Astrocyte (in vitro differentiated cells and primary cell): Measurements from ENCODE around the gene FXR2. TPM values are rescaled to one million over a fixed set of nuclear protein-coding genes. Genes with fewer than 3 reads are reported as not detected.

Experiments
- DNase-seq: peaks from one replicate; pipeline ENCODE4 v3.0.0-alpha.2; 2010; ENCODE audit warnings: low read depth
- FAIRE-seq: peaks from 2 replicates; lab custom pipeline; 2011; peaks lifted over from hg19 to GRCh38; lab: Jason Lieb, UNC
- H2AFZ ChIP-seq: 2 replicates; pipeline ENCODE4 v1.6.0; 2012; ENCODE audit warnings: low read depth, low read length, inconsistent platforms
- H3K27ac ChIP-seq: 2 replicates; pipeline ENCODE4 v1.5.1; 2011; ENCODE audit warnings: low read depth, low read length, inconsistent platforms
- H3K27me3 ChIP-seq: 2 replicates; pipeline ENCODE4 v1.6.0; 2011; ENCODE audit warnings: low read length, inconsistent platforms; ENCODE audit not compliant: insufficient read depth
- H3K36me3 ChIP-seq: 2 replicates; pipeline ENCODE4 v1.5.1; 2011; ENCODE audit warnings: low read length, inconsistent platforms; ENCODE audit not compliant: insufficient read depth
- H3K4me1 ChIP-seq: 2 replicates; pipeline ENCODE4 v1.5.1; 2011; ENCODE audit warnings: low read length, inconsistent platforms; ENCODE audit not compliant: insufficient read depth
- H3K4me2 ChIP-seq: 2 replicates; pipeline ENCODE4 v1.6.0; 2012; ENCODE audit warnings: low read length, inconsistent platforms
- H3K4me3 ChIP-seq: 2 replicates; pipeline ENCODE4 v1.5.1; 2011; ENCODE audit warnings: low read depth, mild to moderate bottlenecking, low read length, inconsistent platforms; ENCODE audit not compliant: insufficient read depth
- H3K79me2 ChIP-seq: 2 replicates; pipeline ENCODE4 v1.6.0; 2012; ENCODE audit warnings: mild to moderate bottlenecking, low read length, inconsistent platforms; ENCODE audit not compliant: insufficient read depth
- H3K9ac ChIP-seq: 2 replicates; pipeline ENCODE4 v1.6.0; 2012; ENCODE audit warnings: mild to moderate bottlenecking, low read length, inconsistent platforms
- H3K9me3 ChIP-seq: 2 replicates; pipeline ENCODE4 v1.5.1; 2012; ENCODE audit warnings: low read depth, mild to moderate bottlenecking, low read length, inconsistent platforms; ENCODE audit not compliant: insufficient read depth
- H4K20me1 ChIP-seq: 2 replicates; pipeline ENCODE4 v1.6.0; 2012; ENCODE audit warnings: low read length, inconsistent platforms; ENCODE audit not compliant: insufficient read depth
- H3K27ac Mint-ChIP-seq: one replicate; pipeline ENCODE4 v1.8.0; 2021; ENCODE audit warnings: mild to moderate bottlenecking, mixed read lengths; ENCODE audit not compliant: unreplicated experiment
- H3K27me3 Mint-ChIP-seq: one replicate; pipeline ENCODE4 v1.8.0; 2021; ENCODE audit warnings: low read depth, mixed read lengths; ENCODE audit not compliant: unreplicated experiment
- H3K36me3 Mint-ChIP-seq: one replicate; pipeline ENCODE4 v1.8.0; 2021; ENCODE audit warnings: low read depth, mixed read lengths; ENCODE audit not compliant: unreplicated experiment
- H3K4me1 Mint-ChIP-seq: one replicate; pipeline ENCODE4 v1.8.0; 2021; ENCODE audit warnings: low read depth, mixed read lengths; ENCODE audit not compliant: unreplicated experiment
- H3K4me3 Mint-ChIP-seq: one replicate; pipeline ENCODE4 v1.8.0; 2021; ENCODE audit warnings: mild to moderate bottlenecking, moderate library complexity, mixed read lengths; ENCODE audit not compliant: unreplicated experiment
- H3K9me3 Mint-ChIP-seq: one replicate; pipeline ENCODE4 v1.8.0; 2021; ENCODE audit warnings: mild to moderate bottlenecking, mixed read lengths; ENCODE audit not compliant: unreplicated experiment
- EZH2 ChIP-seq: IDR thresholded peaks from 2 replicates; pipeline ENCODE4 v1.6.1; 2012; ENCODE audit warnings: mild to moderate bottlenecking, low read length, inconsistent platforms; ENCODE audit not compliant: insufficient read depth
- total RNA-seq: library from RNA; stranded (reverse); gene quantifications from 2 replicates; pipeline ENCODE4 v1.2.1, GENCODE V29; 2021
- TF ChIP-seq, protein P1 (sequence below): IDR thresholded peaks from 2 replicates; pipeline ENCODE4 v1.5.1; 2011; ENCODE audit warnings: low read depth, mild to moderate bottlenecking, inconsistent platforms, low read length, moderate library complexity; ENCODE audit not compliant: insufficient read depth

The FXR2 gene
- total RNA-seq, 1 donor from 2014 or later: 60.2 TPM

DNA sequence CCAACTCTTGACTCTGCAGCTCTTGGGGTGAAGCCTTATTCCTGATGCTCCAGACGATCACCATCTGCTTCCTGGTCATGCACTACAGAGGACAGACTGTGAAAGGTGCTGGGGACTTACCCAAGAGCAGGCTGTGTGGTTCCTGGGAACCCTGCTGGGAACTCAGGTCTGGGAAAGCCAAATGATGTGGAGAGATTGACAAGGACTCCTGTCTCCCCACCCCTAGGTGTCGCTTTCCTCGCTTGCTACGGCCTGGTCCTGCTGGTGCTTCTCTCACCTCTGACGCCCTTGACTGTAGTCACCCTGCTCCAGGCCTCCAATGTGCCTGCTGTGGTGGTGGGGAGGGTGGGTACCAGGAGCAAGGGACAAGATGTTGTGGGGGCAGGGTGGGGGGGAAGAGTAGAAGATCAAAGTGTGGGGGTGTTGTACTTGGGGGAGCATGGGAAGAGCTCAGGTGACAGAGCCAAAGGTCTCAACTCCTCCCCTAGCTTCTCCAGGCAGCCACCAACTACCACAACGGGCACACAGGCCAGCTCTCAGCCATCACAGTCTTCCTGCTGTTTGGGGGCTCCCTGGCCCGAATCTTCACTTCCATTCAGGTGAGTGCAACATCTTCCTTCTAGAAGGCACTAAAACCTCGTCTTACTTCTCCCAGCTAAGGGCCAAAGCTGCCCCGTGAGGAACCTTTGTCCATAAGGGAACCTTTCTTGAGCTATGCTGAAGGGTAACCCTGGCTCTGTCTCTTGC, 27.9 kb downstream of the FXR2 start:
- Mint-ChIP-seq H3K27me3 (no peaks in the 10 kb centered on the region), H3K4me1 (peaks cover 47% of the 10 kb centered on the region), H3K4me3 (peak overlapping the region; percentile 75), H3K27ac (peak overlapping the region; percentile 94), H3K36me3 (peaks cover 12% of the 10 kb centered on the region), H3K9me3 (no peaks in the 10 kb centered on the region)
- Histone ChIP-seq H3K9me3 (no peaks in the 10 kb centered on the region), H3K4me2 (peak overlapping the region; percentile 81), H2AFZ (no peak overlapping the region), H4K20me1 (peaks cover 32% of the 10 kb centered on the region), H3K9ac (peak overlapping the region; percentile 44), H3K27me3 (no peaks in the 10 kb centered on the region), H3K4me3 (peak overlapping the region; percentile 34), H3K36me3 (peaks cover 3% of the 10 kb centered on the region), H3K4me1 (peaks cover 63% of the 10 kb centered on the region), H3K27ac (peak overlapping the region; percentile 60), H3K79me2 (peaks cover 59% of the 10 kb centered on the region)
- FAIRE-seq: no peak
- TF ChIP-seq EZH2: no peak
- TF ChIP-seq, protein P1, sequence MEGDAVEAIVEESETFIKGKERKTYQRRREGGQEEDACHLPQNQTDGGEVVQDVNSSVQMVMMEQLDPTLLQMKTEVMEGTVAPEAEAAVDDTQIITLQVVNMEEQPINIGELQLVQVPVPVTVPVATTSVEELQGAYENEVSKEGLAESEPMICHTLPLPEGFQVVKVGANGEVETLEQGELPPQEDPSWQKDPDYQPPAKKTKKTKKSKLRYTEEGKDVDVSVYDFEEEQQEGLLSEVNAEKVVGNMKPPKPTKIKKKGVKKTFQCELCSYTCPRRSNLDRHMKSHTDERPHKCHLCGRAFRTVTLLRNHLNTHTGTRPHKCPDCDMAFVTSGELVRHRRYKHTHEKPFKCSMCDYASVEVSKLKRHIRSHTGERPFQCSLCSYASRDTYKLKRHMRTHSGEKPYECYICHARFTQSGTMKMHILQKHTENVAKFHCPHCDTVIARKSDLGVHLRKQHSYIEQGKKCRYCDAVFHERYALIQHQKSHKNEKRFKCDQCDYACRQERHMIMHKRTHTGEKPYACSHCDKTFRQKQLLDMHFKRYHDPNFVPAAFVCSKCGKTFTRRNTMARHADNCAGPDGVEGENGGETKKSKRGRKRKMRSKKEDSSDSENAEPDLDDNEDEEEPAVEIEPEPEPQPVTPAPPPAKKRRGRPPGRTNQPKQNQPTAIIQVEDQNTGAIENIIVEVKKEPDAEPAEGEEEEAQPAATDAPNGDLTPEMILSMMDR: no peak
- no peak for DNase-seq

DNA sequence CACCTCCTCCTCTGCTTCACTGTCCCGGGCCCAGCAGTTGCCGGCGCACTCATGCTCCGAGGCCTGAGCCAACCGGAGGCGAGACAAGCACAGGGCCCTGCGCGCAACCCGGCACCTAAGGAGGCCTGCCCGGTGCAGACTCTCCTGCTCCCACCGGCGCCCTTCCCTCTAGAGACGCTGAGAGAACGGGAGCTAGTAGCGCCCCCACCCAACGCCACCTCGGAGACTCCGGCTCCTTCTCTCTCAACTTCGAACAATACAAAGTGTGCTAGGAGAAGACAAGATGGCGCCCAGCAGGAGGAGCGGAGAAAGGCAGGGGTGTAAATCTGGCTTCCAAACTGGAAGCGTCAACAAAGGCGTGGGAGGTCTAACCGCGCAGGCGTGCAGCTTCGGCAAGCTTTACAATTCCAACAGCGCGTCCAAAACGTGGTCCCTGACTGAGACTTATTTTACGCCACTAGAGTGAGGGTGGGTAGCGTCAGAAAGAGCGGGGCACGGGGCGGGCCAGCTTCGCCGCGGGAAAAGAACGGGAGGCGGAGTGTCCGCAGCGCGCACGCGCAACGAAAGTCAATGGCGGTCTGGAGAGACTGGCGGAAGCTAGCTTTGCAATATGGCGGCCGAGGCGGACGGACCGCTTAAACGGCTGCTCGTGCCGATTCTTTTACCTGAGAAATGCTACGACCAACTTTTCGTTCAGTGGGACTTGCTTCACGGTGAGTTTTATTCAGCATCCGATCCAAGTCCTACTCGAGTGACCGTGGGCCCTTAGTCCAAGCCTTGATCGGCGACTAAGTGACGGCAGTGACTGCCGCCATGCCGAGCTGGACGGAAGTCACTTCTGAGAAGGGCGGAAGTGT, 31.2 kb downstream of the FXR2 start, which contains the start of gene MPDU1:
Gene MPDU1 (plus strand): TSS at position 600 of the 857 bp plus-strand sequence. CDS start 11 bp downstream, at position 611.
- FAIRE-seq: peak; percentile 71
- H3K9me3 ChIP-seq: no peaks in the 10 kb centered on the region
- peaks cover 55% of the 10 kb centered on the region for H3K79me2 ChIP-seq
- peak within 1 kb of the TSS; percentile 80 for H3K4me3 ChIP-seq
- H4K20me1 ChIP-seq: peaks cover 34% of the 10 kb centered on the region
- H3K36me3 ChIP-seq: peaks cover 6% of the 10 kb centered on the region
- H3K9ac ChIP-seq: peak within 1 kb of the TSS; percentile 95
- TF ChIP-seq EZH2: no peak
- TF ChIP-seq, protein P1: no peak
- peaks cover 48% of the 10 kb centered on the region for H3K4me1 ChIP-seq
- H3K4me2 ChIP-seq: peak within 1 kb of the TSS; percentile 97
- H3K27me3 ChIP-seq: no peaks in the 10 kb centered on the region
- H3K4me1 Mint-ChIP-seq: peaks cover 48% of the 10 kb centered on the region
- peak within 1 kb of the TSS; percentile 98 for H3K27ac ChIP-seq
- H3K36me3 Mint-ChIP-seq: peaks cover 25% of the 10 kb centered on the region
- H3K27me3 Mint-ChIP-seq: no peaks in the 10 kb centered on the region
- peak; percentile 94 for DNase-seq
- H3K9me3 Mint-ChIP-seq: no peaks in the 10 kb centered on the region
- peak within 1 kb of the TSS; percentile 85 for H2AFZ ChIP-seq
- peak within 1 kb of the TSS; percentile 100 for H3K27ac Mint-ChIP-seq
- H3K4me3 Mint-ChIP-seq: peak within 1 kb of the TSS; percentile 91
